K562 (cell line): ENCODE results near the gene SLC4A4. TPM values are rescaled to one million over a fixed set of nuclear protein-coding genes. Genes with fewer than 3 reads are reported as not detected.

ENCODE experiments used
- ATAC-seq: fragments of 200-7000 bp; cut with Tn5 transposase; 3 replicates; pipeline ENCODE4 v1.9.1; 2020; ENCODE audit warnings: moderate library complexity
- BruUV-seq: library from RNA; stranded (reverse); fragments of 400-500 nt; replicated peaks from 2 replicates; lab custom pipeline; 2021; lab: Mats Ljungman, UMichigan
- CTCF ChIA-PET: fragments of 300-600 bp; formaldehyde crosslinking; extraction: SDS; loops from one replicate; lab custom pipeline; 2021; ENCODE audit warnings: low intra/inter-chr PET ratio; lab: Yijun Ruan, JAX
- POLR2A ChIA-PET: fragments of 300-600, 350-650 bp; sonication (Branson Sonifier 250); formaldehyde crosslinking; extraction: SDS; loops from one replicate; lab custom pipeline; 2021; ENCODE audit warnings: antibody characterized with exemption, inconsistent platforms; lab: Yijun Ruan, JAX
- DNase-seq, 4 experiments: peaks; one replicate each; pipeline versions ENCODE4 v3.0.0 to v3.0.0-alpha.2; 2011 to 2018; ENCODE audit warnings: low spot score in 3 of 4, mixed read lengths in 3 of 4; ENCODE audit errors: extremely low read depth in 1 of 4
- FAIRE-seq: peaks from 2 replicates; lab custom pipeline; 2011; peaks lifted over from hg19 to GRCh38; lab: Jason Lieb, UNC
- H2AFZ ChIP-seq: 2 replicates; pipeline ENCODE4 v1.6.0; 2011; ENCODE audit warnings: low read depth, low read length, control low read depth, inconsistent platforms
- H3K27ac ChIP-seq: fragments of 200-600 bp; 3 replicates; pipeline ENCODE4 v1.8.0; 2011; ENCODE audit warnings: low read depth, mild to moderate bottlenecking, control low read depth, inconsistent platforms, low read length, moderate library complexity, mixed read lengths; ENCODE audit errors: extremely low read depth
- H3K27me3 ChIP-seq, 2 experiments: fragments of 300-600 bp in 1 of 2; 2 replicates in 1 of 2; 3 replicates in 1 of 2; pipeline versions ENCODE4 v1.6.0 to v1.8.0; 2011; ENCODE audit warnings: inconsistent platforms in 2 of 2, low read length in 2 of 2, mild to moderate bottlenecking in 1 of 2, mixed read lengths in 1 of 2, moderate library complexity in 1 of 2; ENCODE audit not compliant: control insufficient read depth in 2 of 2, insufficient read depth in 2 of 2
- H3K36me3 ChIP-seq: fragments of 300-600 bp; 3 replicates; pipeline ENCODE4 v1.8.0; 2011; ENCODE audit warnings: mild to moderate bottlenecking, low read length, inconsistent platforms; ENCODE audit not compliant: control insufficient read depth, insufficient read depth
- H3K4me1 ChIP-seq, 2 experiments: fragments of 200-600 bp in 1 of 2; replicated peaks in 1 of 2; 2 replicates in 1 of 2; 3 replicates in 1 of 2; pipeline versions ENCODE4 v1.5.1 to v1.8.0; 2011; ENCODE audit warnings: inconsistent platforms in 2 of 2, low read length in 2 of 2, mild to moderate bottlenecking in 1 of 2, mixed read lengths in 1 of 2, moderate library complexity in 1 of 2; ENCODE audit not compliant: control insufficient read depth in 2 of 2, insufficient read depth in 2 of 2
- H3K4me2 ChIP-seq: 2 replicates; pipeline ENCODE4 v1.6.1; 2011; ENCODE audit warnings: low read length, control low read depth, inconsistent platforms, mixed read lengths; ENCODE audit not compliant: insufficient read depth
- H3K4me3 ChIP-seq: fragments of 200-600 bp; sonication (generic), shearing (Covaris generic); 2 replicates; pipeline ENCODE4 v1.5.1; 2016; ENCODE audit warnings: control low read depth, inconsistent platforms
- H3K79me2 ChIP-seq: fragments of 200-600 bp; 3 replicates; pipeline ENCODE4 v1.8.0; 2011; ENCODE audit warnings: low read length, inconsistent platforms; ENCODE audit not compliant: control insufficient read depth, insufficient read depth
- H3K9ac ChIP-seq, 2 experiments: 2 replicates each; pipeline versions ENCODE4 v1.6.0 to v1.6.1; 2011; ENCODE audit warnings: low read depth in 2 of 2, low read length in 2 of 2, control low read depth in 1 of 2, inconsistent platforms in 1 of 2, mild to moderate bottlenecking in 1 of 2, mixed read lengths in 1 of 2; ENCODE audit not compliant: insufficient read depth in 1 of 2
- H3K9me1 ChIP-seq: one replicate; pipeline ENCODE4 v1.6.0; 2011; ENCODE audit warnings: inconsistent platforms, mild to moderate bottlenecking, low read length, moderate library complexity; ENCODE audit not compliant: control insufficient read depth, insufficient read depth
- H3K9me3 ChIP-seq: replicated peaks from 2 replicates; pipeline ENCODE4 v1.5.1; 2011; ENCODE audit warnings: low read depth, low read length, inconsistent platforms; ENCODE audit not compliant: control insufficient read depth, insufficient read depth
- H4K20me1 ChIP-seq: replicated peaks from 2 replicates; pipeline ENCODE4 v1.6.1; 2011; ENCODE audit warnings: low read length, inconsistent platforms, mixed read lengths; ENCODE audit not compliant: control insufficient read depth, insufficient read depth
- ATF3 ChIP-seq, 2 experiments: fragments of 450-650 bp in 1 of 2; sonication (generic) in 1 of 2; formaldehyde crosslinking in 1 of 2; IDR thresholded peaks in 1 of 2; conservative IDR thresholded peaks in 1 of 2; 2 replicates each; pipeline versions ENCODE4 v1.6.1 to v1.8.1; 2016 to 2023; ENCODE audit warnings: mild to moderate bottlenecking in 2 of 2, moderate library complexity in 2 of 2, inconsistent platforms in 1 of 2, missing genetic modification reagents in 1 of 2
- BCL6 ChIP-seq: fragments of 250-450 bp; sonication (Bioruptor Pico); IDR thresholded peaks from 2 replicates; pipeline ENCODE4 v1.4.0; 2020
- CBX2 ChIP-seq: fragments of 200-600 bp; sonication (generic); IDR thresholded peaks from one replicate; pipeline ENCODE4 v1.6.1; 2012; ENCODE audit warnings: mild to moderate bottlenecking, low read length, inconsistent platforms; ENCODE audit not compliant: insufficient read depth, poor library complexity, severe bottlenecking
- CBX8 ChIP-seq: fragments of 200-600 bp; sonication (generic); IDR thresholded peaks from 2 replicates; pipeline ENCODE4 v1.6.1; 2012; ENCODE audit warnings: borderline replicate concordance, mixed run types, low read depth, mild to moderate bottlenecking, moderate library complexity, mixed read lengths, low read length, control low read depth, inconsistent platforms; ENCODE audit not compliant: poor library complexity, severe bottlenecking; ENCODE audit errors: extremely low read depth
- CREM ChIP-seq: IDR thresholded peaks from 2 replicates; pipeline ENCODE4 v1.6.1; 2014; ENCODE audit warnings: antibody characterized with exemption, low read depth
- CXXC5 ChIP-seq: fragments of 250-450 bp; sonication (Bioruptor Pico); IDR thresholded peaks from 2 replicates; pipeline ENCODE4 v1.8.0; 2022; ENCODE audit warnings: inconsistent platforms, mild to moderate bottlenecking, moderate library complexity
- FOXK2 ChIP-seq, 2 experiments: fragments of 450-650 bp; IDR thresholded peaks in 1 of 2; conservative IDR thresholded peaks in 1 of 2; 2 replicates each; pipeline ENCODE4 v1.6.1; 2016; ENCODE audit warnings: low read depth in 2 of 2, mild to moderate bottlenecking in 1 of 2
- NCOA6 ChIP-seq: fragments of 450-650 bp; IDR thresholded peaks from 2 replicates; pipeline ENCODE4 v1.6.1; 2017; ENCODE audit warnings: mild to moderate bottlenecking
- SMC3 ChIP-seq: conservative IDR thresholded peaks from 2 replicates; pipeline ENCODE4 v1.6.1; 2011; ENCODE audit warnings: low read depth, low read length, improper control_type of control experiment; ENCODE audit not compliant: insufficient read depth
- ZFPM2 ChIP-seq: fragments of 250-450 bp; sonication (Bioruptor Pico); IDR thresholded peaks from 2 replicates; pipeline ENCODE4 v1.5.1; 2022; ENCODE audit warnings: mild to moderate bottlenecking
- ZNF212 ChIP-seq: fragments of 450-650 bp; formaldehyde crosslinking; IDR thresholded peaks from 2 replicates; pipeline ENCODE4 v1.4.0; 2020; ENCODE audit warnings: mild to moderate bottlenecking
- ZNF57 ChIP-seq: fragments of 450-650 bp; formaldehyde crosslinking; IDR thresholded peaks from 2 replicates; pipeline ENCODE4 v1.4.0; 2020; ENCODE audit warnings: mild to moderate bottlenecking, moderate library complexity
- ZNF717 ChIP-seq: fragments of 250-450 bp; sonication (Bioruptor Pico); IDR thresholded peaks from 2 replicates; pipeline ENCODE4 v1.5.0; 2021
- ZZZ3 ChIP-seq: fragments of 450-650 bp; IDR thresholded peaks from 2 replicates; pipeline ENCODE4 v1.6.1; 2016; ENCODE audit warnings: antibody characterized with exemption, mild to moderate bottlenecking, moderate library complexity
- WGBS: fragments of 100-300 bp; shearing (Covaris generic); methylation state at CpG from one replicate; pipeline ENCODE4 v1.1.6; 2016; ENCODE audit warnings: low coverage, mixed read lengths; ENCODE audit not compliant: insufficient coverage; ENCODE audit errors: missing lambda C conversion rate; 5-methylcytosine and 5-hydroxymethylcytosine counted together
- in situ Hi-C: fragments of 300-500 bp; cut with MboI; formaldehyde crosslinking; loops from 4 replicates; pipeline ENCODE4 v1.15.0; 2018; ENCODE audit warnings: inconsistent platforms, mixed read lengths
- intact Hi-C: fragments of 100-400 bp; cut with micrococcal nuclease; formaldehyde crosslinking; loops from 2 replicates; pipeline ENCODE4 v1.14.2; 2022
- polyA plus RNA-seq, 8 experiments: library from polyadenylated mRNA; depleted of rRNA in 4 of 8; stranded (reverse) in 5 of 8; unstranded in 3 of 8; fragments of >200 nt; fragmentation: Nextera tagmentation in 2 of 8; fragmentation: Illumina TruSeq in 1 of 8; extraction: Ambion mirVana in 2 of 8; extraction: Trizol in 1 of 8; gene quantifications; 2 replicates each; pipeline versions ENCODE4 v1.2.1 to v1.2.3, GENCODE V29; 2011 to 2014; ENCODE audit warnings: inconsistent platforms in 1 of 8, missing spikeins in 1 of 8
- total RNA-seq, 7 experiments: library from RNA; depleted of rRNA in 6 of 7; stranded (reverse); fragments of >200 nt in 6 of 7; fragmentation: Illumina TruSeq in 2 of 7; extraction: Trizol in 2 of 7; gene quantifications; 2 replicates each; pipeline versions ENCODE4 v1.2.1 to v1.2.3, GENCODE V29; 2011 to 2021; ENCODE audit warnings: low replicate concordance in 1 of 7

The SLC4A4 gene
- total and polyA plus RNA-seq, 9 of the 15 experiments (the other 6 are each of a cell fraction or from before 2014, with no cell fraction given) = 0.01 to 0.18 (median 0.07) TPM; not detected in 2

GRCh38 chr4:71396382-71396781, 57.6 kb downstream of the SLC4A4 start:
- ATAC-seq = no peak
- in situ Hi-C loops = no loop called here
- CTCF ChIA-PET = no interaction called here
- no peaks in the 10 kb centered on the region for H3K9me3 ChIP-seq
- TF ChIP-seq CXXC5 = no peak
- TF ChIP-seq ZNF717 = no peak
- no peak for TF ChIP-seq ZNF212
- no peak for TF ChIP-seq ATF3 (IDR thresholded peaks at IDR 0.05)
- TF ChIP-seq ATF3 (CRISPR knock-in tag; conservative IDR thresholded peaks at IDR 0.05) = no peak
- no peak for TF ChIP-seq CBX2
- TF ChIP-seq NCOA6 = no peak
- no peak for TF ChIP-seq CREM
- TF ChIP-seq ZZZ3 = no peak
- TF ChIP-seq CBX8 = no peak
- no peak for TF ChIP-seq SMC3
- TF ChIP-seq BCL6 (CRISPR knock-in tag) = no peak
- TF ChIP-seq FOXK2 (conservative IDR thresholded peaks at IDR 0.05 in 1 of 2, IDR thresholded peaks at IDR 0.05 in 1 of 2; ENCODE audit: low read depth in 2 of 2) = no peak
- TF ChIP-seq ZNF57 (CRISPR knock-in tag) = no peak
- no peak for TF ChIP-seq ZFPM2
- TF ChIP-seq, all 486 proteins: peak for 0
- Histone ChIP-seq H4K20me1 (no peaks in the 10 kb centered on the region), H3K4me3 (no peak overlapping the region), H3K9me1 (no peaks in the 10 kb centered on the region), H2AFZ (no peak overlapping the region), H3K79me2 (no peaks in the 10 kb centered on the region), H3K27ac (no peak overlapping the region), H3K27me3 (no peaks in the 10 kb centered on the region), H3K4me2 (no peak overlapping the region), H3K36me3 (no peaks in the 10 kb centered on the region), H3K4me1 (no peaks in the 10 kb centered on the region), H3K9ac (no peak overlapping the region)
- FAIRE-seq (no peak), DNase-seq (no peak)
- no TSS peak for BruUV-seq
- POLR2A ChIA-PET = interaction anchor here (2.0 kb wide), 1 partner anchor 10 kb away, joined by 4 read pairs; no protein-coding TSS in a partner anchor
- intact Hi-C loops = no loop called here
- WGBS = 7% methylated on average over 1 of the region's 1 CpG
